ENCODE data around the gene AMY2A.
"Not testable (repeated sequence)": the region's sequence is repeated elsewhere in the genome, so short reads cannot be mapped to it uniquely, and the experiment has no call there.

Gene AMY2A

GRCh38 chr1:103584537-103584936, 32.7 kb upstream of the AMY2A start:
- peaks cover 30% of the 10 kb centered on the region for H3K9me3 Mint-ChIP-seq
- H3K4me3 Mint-ChIP-seq, result no peak overlapping the region
- no peak overlapping the region for H3K27ac Mint-ChIP-seq
- no peak for DNase-seq
- H3K27me3 Mint-ChIP-seq (ENCODE audit: low read depth, poor library complexity), result no peaks in the 10 kb centered on the region
- H3K36me3 Mint-ChIP-seq (ENCODE audit: low read depth), result no peaks in the 10 kb centered on the region
- TF ChIP-seq CTCF (IDR thresholded peaks at IDR 0.05), result no peak
- no peaks in the 10 kb centered on the region for H3K4me1 Mint-ChIP-seq

- not testable (repeated sequence) for H3K27me3 Mint-ChIP-seq (ENCODE audit: low read depth, poor library complexity); H3K9me3 Mint-ChIP-seq; H3K4me3 Mint-ChIP-seq; H3K4me1 Mint-ChIP-seq; H3K36me3 Mint-ChIP-seq (ENCODE audit: low read depth); H3K27ac Mint-ChIP-seq; DNase-seq
These were observed 14.5 kb upstream of the AMY2A start for GRCh38 chr1:103602740-103603139.

GRCh38 chr1:103616362-103616761, 865 bp upstream of the AMY2A start:
- Mint-ChIP-seq H3K4me1 (no peaks in the 10 kb centered on the region), H3K4me3 (no peak overlapping the region), H3K9me3 (peaks cover 4% of the 10 kb centered on the region), H3K27me3 (ENCODE audit: low read depth, poor library complexity) (no peaks in the 10 kb centered on the region), H3K27ac (no peak overlapping the region), H3K36me3 (ENCODE audit: low read depth) (no peaks in the 10 kb centered on the region)
- no peak for DNase-seq
- TF ChIP-seq CTCF (IDR thresholded peaks at IDR 0.05), result no peak

GRCh38 chr1:103627436-103627835, 10.2 kb downstream of the AMY2A start:
- not testable (repeated sequence) for H3K9me3 Mint-ChIP-seq; H3K27ac Mint-ChIP-seq; H3K4me3 Mint-ChIP-seq; H3K27me3 Mint-ChIP-seq (ENCODE audit: low read depth, poor library complexity); DNase-seq; H3K36me3 Mint-ChIP-seq (ENCODE audit: low read depth); H3K4me1 Mint-ChIP-seq

- not testable (repeated sequence) for H3K9me3 Mint-ChIP-seq; H3K27me3 Mint-ChIP-seq (ENCODE audit: low read depth, poor library complexity); H3K4me1 Mint-ChIP-seq; DNase-seq; H3K4me3 Mint-ChIP-seq; H3K27ac Mint-ChIP-seq; H3K36me3 Mint-ChIP-seq (ENCODE audit: low read depth)
These were observed 24.0 kb downstream of the AMY2A start for GRCh38 chr1:103641194-103641593.

DNA sequence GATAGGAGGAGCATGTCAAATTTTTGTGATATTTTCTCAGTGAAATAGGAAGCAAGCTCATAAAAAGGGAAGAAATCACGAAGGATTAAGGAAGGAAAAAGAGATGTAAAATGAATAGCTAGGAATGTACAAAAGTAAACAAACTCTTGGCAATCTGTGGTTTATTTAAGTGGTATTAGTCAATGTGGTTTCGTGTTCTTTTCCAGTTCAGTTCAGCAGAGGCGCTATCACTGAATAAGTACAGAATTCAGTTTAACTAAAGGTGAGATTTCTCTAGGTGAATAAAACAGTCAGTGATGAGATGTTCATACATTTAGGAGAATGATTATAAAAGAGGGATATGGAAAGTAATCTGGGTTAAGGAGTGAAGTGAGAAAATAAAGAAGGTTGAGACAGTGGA, 26.7 kb downstream of the AMY2A start:
- DNase-seq; H3K36me3 Mint-ChIP-seq (ENCODE audit: low read depth); H3K4me3 Mint-ChIP-seq; H3K27ac Mint-ChIP-seq; H3K9me3 Mint-ChIP-seq; H3K27me3 Mint-ChIP-seq (ENCODE audit: low read depth, poor library complexity); H3K4me1 Mint-ChIP-seq: not testable (repeated sequence)

- H3K27ac Mint-ChIP-seq; H3K9me3 Mint-ChIP-seq; H3K4me3 Mint-ChIP-seq; DNase-seq; H3K36me3 Mint-ChIP-seq (ENCODE audit: low read depth); H3K4me1 Mint-ChIP-seq; H3K27me3 Mint-ChIP-seq (ENCODE audit: low read depth, poor library complexity): not testable (repeated sequence)
These were observed 33.1 kb downstream of the AMY2A start for GRCh38 chr1:103650305-103650704.

GRCh38 chr1:103650889-103651288, 33.7 kb downstream of the AMY2A start:
- H3K36me3 Mint-ChIP-seq (ENCODE audit: low read depth); DNase-seq: not testable (repeated sequence)

DNA sequence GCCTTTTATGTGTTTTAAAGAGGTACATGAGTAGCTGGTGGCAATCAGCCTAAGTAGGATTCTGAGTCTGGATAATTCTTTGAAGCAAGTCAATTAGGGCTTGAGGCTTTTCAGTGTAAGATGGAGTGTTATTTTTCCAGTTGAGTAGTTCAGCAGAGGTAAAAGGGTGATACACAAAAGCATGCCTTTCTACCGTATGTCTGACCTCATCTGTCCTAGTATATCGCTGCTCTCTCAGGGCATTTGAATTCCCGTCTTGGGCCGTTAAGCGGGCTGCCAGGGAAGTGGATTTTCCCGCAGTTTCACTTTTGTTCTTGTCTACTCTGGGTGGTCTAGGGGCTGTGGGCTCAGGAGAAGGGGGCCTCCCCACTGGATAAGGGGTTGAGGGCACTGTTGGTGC, 36.9 kb downstream of the AMY2A start:
- H3K4me3 Mint-ChIP-seq; DNase-seq; H3K36me3 Mint-ChIP-seq (ENCODE audit: low read depth); H3K27me3 Mint-ChIP-seq (ENCODE audit: low read depth, poor library complexity); H3K4me1 Mint-ChIP-seq; H3K9me3 Mint-ChIP-seq; H3K27ac Mint-ChIP-seq: not testable (repeated sequence)

More at GRCh38 chr1:103650889-103651288, 33.7 kb downstream of the AMY2A start:
- H3K4me3 Mint-ChIP-seq; H3K4me1 Mint-ChIP-seq; H3K27ac Mint-ChIP-seq; H3K27me3 Mint-ChIP-seq (ENCODE audit: low read depth, poor library complexity); H3K9me3 Mint-ChIP-seq: not testable (repeated sequence)

DNA sequence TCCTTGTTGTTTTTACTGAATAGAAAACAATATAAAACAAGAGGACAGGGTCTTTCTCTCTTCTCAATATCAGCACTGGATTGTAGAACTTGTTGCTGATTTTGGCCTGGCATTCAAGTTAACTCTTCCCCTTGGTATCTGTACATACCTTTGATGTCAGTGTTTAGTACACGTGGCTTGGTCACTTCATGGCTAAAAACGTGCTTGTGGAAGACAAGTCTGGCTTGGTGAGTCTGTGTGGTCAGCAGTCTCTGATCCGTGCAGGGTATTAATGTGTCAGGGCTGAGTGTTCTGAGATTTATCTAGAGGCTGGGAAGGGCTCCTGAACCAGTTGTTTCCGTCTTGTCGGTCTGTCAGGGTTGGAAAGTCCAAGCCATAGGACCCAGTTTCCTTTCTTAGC, 38.2 kb downstream of the AMY2A start, which contains the start of gene AMY1A:
Gene AMY1A (plus strand): TSS at position 301 of the 400 bp plus-strand sequence. CDS start 571 bp downstream, outside the sequence.
- not testable (repeated sequence) for H3K27ac Mint-ChIP-seq

More for the DNA sequence above, 38.2 kb downstream of the AMY2A start, which contains the start of gene AMY1A:
- not testable (repeated sequence) for H3K36me3 Mint-ChIP-seq (ENCODE audit: low read depth); H3K4me3 Mint-ChIP-seq; H3K4me1 Mint-ChIP-seq; H3K27me3 Mint-ChIP-seq (ENCODE audit: low read depth, poor library complexity); H3K9me3 Mint-ChIP-seq; DNase-seq

Measured in nephron progenitor cell (in vitro differentiated cells).